Measurements from ENCODE around the gene NPY4R2. TPM values are rescaled to one million over a fixed set of nuclear protein-coding genes. Genes with fewer than 3 reads are reported as not detected.
"Not testable (repeated sequence)": the region's sequence is repeated elsewhere in the genome, so short reads cannot be mapped to it uniquely, and the experiment has no call there.

The NPY4R2 gene
- total RNA-seq, 1 donor from 2014 or later = 1.6 TPM

GRCh38 chr10:47932824-47933223 lies 14.4 kb downstream of the NPY4R2 start:
- DNase-seq (ENCODE audit: low read depth) = not testable (repeated sequence)

GRCh38 chr10:47933462-47933861 lies 15.0 kb downstream of the NPY4R2 start:
- not testable (repeated sequence) for DNase-seq (ENCODE audit: low read depth)

- not testable (repeated sequence) for DNase-seq (ENCODE audit: low read depth)
Measured at GRCh38 chr10:47936772-47937228, 18.3 kb downstream of the NPY4R2 start.

- not testable (repeated sequence) for DNase-seq (ENCODE audit: low read depth)
Measured at GRCh38 chr10:47937634-47938033, 19.2 kb downstream of the NPY4R2 start.

- DNase-seq (ENCODE audit: low read depth) = not testable (repeated sequence)
Measured at GRCh38 chr10:47940821-47941220, 22.4 kb downstream of the NPY4R2 start.

- not testable (repeated sequence) for DNase-seq (ENCODE audit: low read depth)
Measured at GRCh38 chr10:47941379-47941778, 22.9 kb downstream of the NPY4R2 start.

- DNase-seq (ENCODE audit: low read depth) = not testable (repeated sequence)
Measured at GRCh38 chr10:47942351-47943019, 24.0 kb downstream of the NPY4R2 start.

GRCh38 chr10:47943328-47943727 lies 24.9 kb downstream of the NPY4R2 start:
- not testable (repeated sequence) for DNase-seq (ENCODE audit: low read depth)

- not testable (repeated sequence) for DNase-seq (ENCODE audit: low read depth)
Measured at GRCh38 chr10:47947424-47947823, 29.0 kb downstream of the NPY4R2 start.

GRCh38 chr10:47957158-47957557 lies 38.7 kb downstream of the NPY4R2 start:
- DNase-seq (ENCODE audit: low read depth) = not testable (repeated sequence)

GRCh38 chr10:47959677-47960076 lies 41.2 kb downstream of the NPY4R2 start:
- not testable (repeated sequence) for DNase-seq (ENCODE audit: low read depth)

- not testable (repeated sequence) for DNase-seq (ENCODE audit: low read depth)
Measured at GRCh38 chr10:47960699-47961098, 42.2 kb downstream of the NPY4R2 start.

- DNase-seq (ENCODE audit: low read depth) = not testable (repeated sequence)
Measured at GRCh38 chr10:47962785-47963184, 44.3 kb downstream of the NPY4R2 start.

- DNase-seq (ENCODE audit: low read depth) = not testable (repeated sequence)
Measured at GRCh38 chr10:47964280-47965063, 46.0 kb downstream of the NPY4R2 start.

GRCh38 chr10:47968988-47969387 lies 50.5 kb downstream of the NPY4R2 start:
- DNase-seq (ENCODE audit: low read depth) = not testable (repeated sequence)

- not testable (repeated sequence) for DNase-seq (ENCODE audit: low read depth)
Measured at GRCh38 chr10:47970047-47970446, 51.6 kb downstream of the NPY4R2 start.

- not testable (repeated sequence) for DNase-seq (ENCODE audit: low read depth)
Measured at GRCh38 chr10:47971598-47971997, 53.1 kb downstream of the NPY4R2 start.

- not testable (repeated sequence) for DNase-seq (ENCODE audit: low read depth)
Measured at GRCh38 chr10:47972077-47972476, 53.6 kb downstream of the NPY4R2 start.

Other genes with a start within 250 kb of the NPY4R2 start
- 0.52 and 2.3 TPM in 2 replicates for gene SYT15B, start 155.1 kb upstream of the NPY4R2 start, total RNA-seq
- gene FAM25C, start 81.1 kb downstream of the NPY4R2 start, total RNA-seq = not detected in 2 replicates

Measured in renal cortical epithelial cell (primary cell).